HG02798 (cell line): ENCODE results near the gene SLC51B.
"Not testable (repeated sequence)": the region's sequence is repeated elsewhere in the genome, so short reads cannot be mapped to it uniquely, and the experiment has no call there.

Experiments
- ATAC-seq: cut with Tn5 transposase; IDR thresholded peaks from one replicate; pipeline ENCODE4 v1.9.1; 2021; ENCODE audit warnings: mild to moderate bottlenecking; ENCODE audit not compliant: unreplicated experiment, poor library complexity

The SLC51B gene

GRCh38 chr15:65062726-65063125 is 17.5 kb downstream of the SLC51B start:
- ATAC-seq = no peak

- ATAC-seq = no peak
These were observed 20.9 kb downstream of the SLC51B start for GRCh38 chr15:65066001-65066634.

GRCh38 chr15:65066635-65067316 is 21.6 kb downstream of the SLC51B start:
- no peak for ATAC-seq

- ATAC-seq = no peak
These were observed 22.1 kb downstream of the SLC51B start for GRCh38 chr15:65067317-65067644.

- no peak for ATAC-seq
These were observed 22.6 kb downstream of the SLC51B start, which contains the start of gene RASL12 for GRCh38 chr15:65067645-65068402. RASL12 (minus strand) TSS chr15:65067991; CDS start chr15:65067835, 156 bp downstream.

GRCh38 chr15:65068403-65068788 is 23.2 kb downstream of the SLC51B start:
- no peak for ATAC-seq

- ATAC-seq = no peak
These were observed 24.0 kb downstream of the SLC51B start for GRCh38 chr15:65069179-65069578.

GRCh38 chr15:65069779-65070546 is 24.8 kb downstream of the SLC51B start:
- ATAC-seq = no peak

GRCh38 chr15:65071381-65071811 is 26.2 kb downstream of the SLC51B start:
- ATAC-seq = no peak

- ATAC-seq = no peak
These were observed 26.8 kb downstream of the SLC51B start for GRCh38 chr15:65072027-65072426.

GRCh38 chr15:65072617-65073016 is 27.4 kb downstream of the SLC51B start:
- no peak for ATAC-seq

GRCh38 chr15:65074946-65075345 is 29.8 kb downstream of the SLC51B start:
- ATAC-seq = not testable (repeated sequence)

- ATAC-seq = not testable (repeated sequence)
These were observed 30.6 kb downstream of the SLC51B start for GRCh38 chr15:65075607-65076395.

- no peak for ATAC-seq
These were observed 31.5 kb downstream of the SLC51B start, which contains the start of gene KBTBD13 for GRCh38 chr15:65076486-65077290. KBTBD13 (plus strand) TSS chr15:65076746; CDS start chr15:65076816, 70 bp downstream.

- ATAC-seq = no peak
These were observed 32.2 kb downstream of the SLC51B start for GRCh38 chr15:65077291-65077980.

GRCh38 chr15:65077981-65078352 is 32.8 kb downstream of the SLC51B start:
- ATAC-seq = no peak

- no peak for ATAC-seq
These were observed 34.4 kb downstream of the SLC51B start for GRCh38 chr15:65079580-65079979.

GRCh38 chr15:65081270-65081669 is 36.1 kb downstream of the SLC51B start:
- no peak for ATAC-seq
